GM12878 (cell line): ENCODE measurements around the gene SLC19A1. TPM values are rescaled to one million over a fixed set of nuclear protein-coding genes. Genes with fewer than 3 reads are reported as not detected.

Experiments used
- ATAC-seq: fragments of 200-7000 bp; cut with Tn5 transposase; 3 replicates; pipeline ENCODE4 v1.9.1; 2020; ENCODE audit warnings: mild to moderate bottlenecking, moderate library complexity
- BruUV-seq: library from RNA; stranded (reverse); fragments of 400-500 nt; replicated peaks from 2 replicates; lab custom pipeline; 2021; lab: Mats Ljungman, UMichigan
- CTCF ChIA-PET: fragments of 300-600 bp; sonication (Branson Sonifier 250); formaldehyde crosslinking; extraction: SDS; loops from one replicate; lab custom pipeline; 2021; ENCODE audit warnings: inconsistent platforms; lab: Yijun Ruan, JAX
- POLR2A ChIA-PET: fragments of 350-600 bp; formaldehyde crosslinking; extraction: SDS; loops from one replicate; lab custom pipeline; 2021; ENCODE audit warnings: inconsistent platforms; lab: Charles Lee
- RAD21 ChIA-PET: fragments of 300-600 bp; sonication (Branson Sonifier 250); formaldehyde crosslinking; loops from one replicate; lab custom pipeline; 2023; ENCODE audit warnings: antibody characterized with exemption; ENCODE audit not compliant: unreplicated experiment; lab: Charles Lee
- SMC1A ChIA-PET: fragments of 300-600 bp; sonication (Branson Sonifier 250); formaldehyde crosslinking; loops from one replicate; lab custom pipeline; 2023; ENCODE audit not compliant: unreplicated experiment, uncharacterized antibody; lab: Charles Lee
- DNase-seq: peaks from one replicate; pipeline ENCODE4 v3.0.0-alpha.2; 2011; ENCODE audit warnings: low read depth, low spot score
- FAIRE-seq: peaks from 3 replicates; lab custom pipeline; 2011; peaks lifted over from hg19 to GRCh38; lab: Jason Lieb, UNC
- H2AFZ ChIP-seq: 2 replicates; pipeline ENCODE4 v1.6.0; 2011; ENCODE audit warnings: low read depth, low read length, control low read depth; ENCODE audit not compliant: control insufficient read depth
- H3K27ac ChIP-seq: 2 replicates; pipeline ENCODE4 v1.5.1; 2011; ENCODE audit warnings: control low read depth; ENCODE audit not compliant: control insufficient read depth, insufficient read depth
- H3K27me3 ChIP-seq, 2 experiments: replicated peaks in 1 of 2; 2 replicates each; pipeline versions ENCODE4 v1.6.0 to v1.6.1; 2011; ENCODE audit warnings: low read length in 1 of 2; ENCODE audit not compliant: control insufficient read depth in 2 of 2, insufficient read depth in 2 of 2
- H3K36me3 ChIP-seq, 2 experiments: 2 replicates each; pipeline ENCODE4 v1.5.1; 2011; ENCODE audit warnings: low read length in 1 of 2; ENCODE audit not compliant: control insufficient read depth in 2 of 2, insufficient read depth in 2 of 2
- H3K4me1 ChIP-seq: 2 replicates; pipeline ENCODE4 v1.6.1; 2011; ENCODE audit warnings: mild to moderate bottlenecking, low read length, moderate library complexity, mixed read lengths; ENCODE audit not compliant: control insufficient read depth, insufficient read depth
- H3K4me2 ChIP-seq: 2 replicates; pipeline ENCODE4 v1.6.0; 2011; ENCODE audit warnings: control low read depth; ENCODE audit not compliant: control insufficient read depth, insufficient read depth
- H3K4me3 ChIP-seq: fragments of 200-600 bp; sonication (generic); 2 replicates; pipeline ENCODE4 v1.5.1; 2016
- H3K79me2 ChIP-seq: 2 replicates; pipeline ENCODE4 v1.6.0; 2011; ENCODE audit warnings: low read length; ENCODE audit not compliant: control insufficient read depth, insufficient read depth
- H3K9ac ChIP-seq: 2 replicates; pipeline ENCODE4 v1.8.0; 2011; ENCODE audit warnings: low read length, control low read depth, mixed read lengths; ENCODE audit not compliant: control insufficient read depth, insufficient read depth
- H3K9me3 ChIP-seq: replicated peaks from 3 replicates; pipeline ENCODE4 v1.5.1; 2011; ENCODE audit warnings: mild to moderate bottlenecking, low read length; ENCODE audit not compliant: control insufficient read depth, insufficient read depth
- H4K20me1 ChIP-seq: 2 replicates; pipeline ENCODE4 v1.6.0; 2011; ENCODE audit not compliant: control insufficient read depth, insufficient read depth
- BRCA1 ChIP-seq: IDR thresholded peaks from 2 replicates; pipeline ENCODE4 v1.6.1; 2011; ENCODE audit warnings: low read depth, low read length, improper control_type of control experiment
- CBFB ChIP-seq: IDR thresholded peaks from 2 replicates; pipeline ENCODE4 v1.6.1; 2016; ENCODE audit warnings: antibody characterized with exemption, low read depth
- CBX5 ChIP-seq: sonication (generic); IDR thresholded peaks from 2 replicates; pipeline ENCODE4 v1.6.1; 2016; ENCODE audit warnings: low read depth, moderate library complexity, mild to moderate bottlenecking, inconsistent platforms
- CHD4 ChIP-seq: fragments of 200-600 bp; sonication (generic); IDR thresholded peaks from 2 replicates; pipeline ENCODE4 v1.6.1; 2016; ENCODE audit warnings: mild to moderate bottlenecking
- CREB1 ChIP-seq: IDR thresholded peaks from 2 replicates; pipeline ENCODE4 v1.6.1; 2012; ENCODE audit warnings: low read depth, mild to moderate bottlenecking, inconsistent platforms
- FOS ChIP-seq: IDR thresholded peaks from 3 replicates; pipeline ENCODE4 v1.6.1; 2011; ENCODE audit warnings: borderline replicate concordance; ENCODE audit not compliant: insufficient read length; ENCODE audit errors: extremely low read depth
- HDAC2 ChIP-seq: fragments of 200-600 bp; sonication (generic); IDR thresholded peaks from 2 replicates; pipeline ENCODE4 v1.6.1; 2017
- HDGF ChIP-seq: fragments of 450-650 bp; IDR thresholded peaks from 2 replicates; pipeline ENCODE4 v1.6.1; 2016; ENCODE audit warnings: antibody characterized with exemption
- MEF2B ChIP-seq: fragments of 450-650 bp; IDR thresholded peaks from 2 replicates; pipeline ENCODE4 v1.6.1; 2018; ENCODE audit warnings: mild to moderate bottlenecking, moderate library complexity; ENCODE audit not compliant: partially characterized antibody, poor library complexity, severe bottlenecking
- NFIC ChIP-seq: IDR thresholded peaks from 2 replicates; pipeline ENCODE4 v1.6.1; 2012; ENCODE audit warnings: low read depth, mild to moderate bottlenecking, inconsistent platforms, low read length, moderate library complexity
- PAX5 ChIP-seq: IDR thresholded peaks from 2 replicates; pipeline ENCODE4 v1.6.1; 2011; ENCODE audit warnings: low read depth, low read length, borderline replicate concordance
- STAT1 ChIP-seq: fragments of 450-650 bp; conservative IDR thresholded peaks from 2 replicates; pipeline ENCODE4 v1.6.1; 2014; ENCODE audit warnings: antibody characterized with exemption, mild to moderate bottlenecking
- WGBS: methylation state at CpG from one replicate; pipeline ENCODE4 v1.1.6; 2016; ENCODE audit warnings: low lambda C conversion rate; ENCODE audit not compliant: insufficient replicate concordance, insufficient coverage; ENCODE audit errors: missing lambda C conversion rate; 5-methylcytosine and 5-hydroxymethylcytosine counted together
- in situ Hi-C: fragments of 300-500 bp; cut with MboI; formaldehyde crosslinking; loops from 9 replicates; pipeline ENCODE4 v1.14.3; 2018; ENCODE audit warnings: mixed read lengths
- intact Hi-C: fragments of 100-400 bp; cut with micrococcal nuclease; formaldehyde crosslinking; loops from one replicate; pipeline ENCODE4 v1.14.2; 2022; ENCODE audit not compliant: unreplicated experiment
- polyA plus RNA-seq, 11 experiments: library from polyadenylated mRNA; depleted of rRNA in 4 of 11; unstranded in 6 of 11; stranded (reverse) in 5 of 11; fragments of >200 nt; fragmentation: Nextera tagmentation in 4 of 11; fragmentation: Illumina TruSeq in 1 of 11; extraction: Ambion mirVana in 4 of 11; extraction: Trizol in 1 of 11; gene quantifications; 1 replicate in 1 of 11; 2 replicates in 10 of 11; pipeline versions ENCODE4 v1.2.1 to v1.2.3, GENCODE V29; 2011 to 2016; ENCODE audit warnings: inconsistent platforms in 2 of 11, missing spikeins in 2 of 11, low read depth in 1 of 11
- total RNA-seq, 4 experiments: library from RNA; depleted of rRNA in 3 of 4; stranded (reverse); fragments of >200 nt in 3 of 4; fragmentation: Illumina TruSeq in 1 of 4; extraction: Trizol in 1 of 4; gene quantifications; 2 replicates each; pipeline versions ENCODE4 v1.2.1 to v1.2.3, GENCODE V29; 2013 to 2021
- TF ChIP-seq, protein P1 (sequence below): IDR thresholded peaks from 2 replicates; pipeline ENCODE4 v1.6.1; 2012; ENCODE audit warnings: improper control_type of control experiment, low read depth, low read length; ENCODE audit not compliant: insufficient replicate concordance
- TF ChIP-seq, protein P2 (sequence below): IDR thresholded peaks from 2 replicates; pipeline ENCODE4 v1.6.1; 2012; ENCODE audit warnings: low read depth, low read length, improper control_type of control experiment
- TF ChIP-seq, protein P3 (sequence below): IDR thresholded peaks from 2 replicates; pipeline ENCODE4 v1.6.1; 2011; ENCODE audit warnings: borderline replicate concordance, low read depth, mild to moderate bottlenecking, moderate library complexity, mixed read lengths, low read length; ENCODE audit not compliant: insufficient read depth; ENCODE audit errors: extremely low read length

Gene SLC19A1
- total and polyA plus RNA-seq, 10 of the 15 experiments (the other 5 are each of a cell fraction or from before 2014, with no cell fraction given): 0.42 to 49.7 (median 12.2) TPM

DNA sequence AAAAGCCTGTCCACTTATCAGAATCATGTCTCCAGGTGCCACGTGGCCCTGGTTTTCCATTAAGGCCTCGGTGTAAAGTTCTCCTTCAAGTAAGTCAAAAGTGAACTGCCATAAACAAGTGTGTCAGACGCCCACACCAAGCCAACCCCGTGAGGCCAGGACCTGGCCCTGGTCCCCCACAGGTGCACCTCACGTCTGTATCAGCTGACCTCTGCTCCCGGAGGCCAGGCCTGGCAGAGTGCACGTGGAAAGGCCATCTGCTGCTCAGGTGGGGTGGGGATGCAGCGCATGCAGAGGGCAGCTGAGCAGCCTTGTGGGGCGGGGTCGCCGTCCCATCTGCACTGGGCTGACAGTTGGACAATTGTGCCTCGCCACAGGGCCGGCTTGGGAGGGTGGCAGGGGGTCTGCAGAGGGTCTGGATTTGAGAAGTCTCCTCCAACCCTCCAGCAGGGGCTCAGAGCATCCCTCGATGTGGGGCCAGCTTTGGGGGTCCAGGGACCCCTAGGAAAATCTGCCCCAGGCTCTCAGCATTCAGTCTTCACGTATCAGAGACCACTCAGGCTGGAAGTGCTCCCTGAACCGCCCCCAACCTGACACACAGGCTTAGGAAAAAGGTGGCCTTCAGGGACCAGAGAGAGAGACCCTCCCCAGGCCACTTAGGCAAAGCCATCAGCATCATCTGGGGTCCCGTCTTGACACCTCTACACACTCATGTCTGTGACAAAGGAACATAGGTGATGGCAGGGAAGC is 3.0 kb downstream of the SLC19A1 start:
- no TSS peak for BruUV-seq
- intact Hi-C loops (no loop called here), in situ Hi-C loops (no loop called here)
- Histone ChIP-seq H3K9ac (no peak overlapping the region), H3K27me3 (no peaks in the 10 kb centered on the region), H3K27ac (no peak overlapping the region), H2AFZ (no peak overlapping the region), H4K20me1 (no peaks in the 10 kb centered on the region), H3K9me3 (no peaks in the 10 kb centered on the region), H3K4me3 (no peak overlapping the region), H3K4me2 (0 out of 2 replicates have a peak overlapping the region, but pooled peaks have one; percentile 95), H3K79me2 (peaks cover 33% of the 10 kb centered on the region), H3K36me3 (peaks cover 0 to 14% of the 10 kb centered on the region in 2 experiments; a peak in 2 of 4 replicates), H3K4me1 (peaks cover 12% of the 10 kb centered on the region)
- no peak for ATAC-seq
- POLR2A ChIA-PET: no interaction called here
- SMC1A ChIA-PET: no interaction called here
- RAD21 ChIA-PET: no interaction called here
- WGBS: 79% methylated on average over 17 of the region's 17 CpGs
- CTCF ChIA-PET: no interaction called here
- FAIRE-seq: no peak
- DNase-seq: no peak
- TF ChIP-seq CHD4 (no peak), CBX5 (no peak), BRCA1 (no peak), CREB1 (no peak), CBFB (no peak), HDAC2 (no peak), MEF2B (no peak), STAT1 (no peak), NFIC (no peak), HDGF (no peak), PAX5 (no peak), FOS (no peak)
- TF ChIP-seq, protein P1, sequence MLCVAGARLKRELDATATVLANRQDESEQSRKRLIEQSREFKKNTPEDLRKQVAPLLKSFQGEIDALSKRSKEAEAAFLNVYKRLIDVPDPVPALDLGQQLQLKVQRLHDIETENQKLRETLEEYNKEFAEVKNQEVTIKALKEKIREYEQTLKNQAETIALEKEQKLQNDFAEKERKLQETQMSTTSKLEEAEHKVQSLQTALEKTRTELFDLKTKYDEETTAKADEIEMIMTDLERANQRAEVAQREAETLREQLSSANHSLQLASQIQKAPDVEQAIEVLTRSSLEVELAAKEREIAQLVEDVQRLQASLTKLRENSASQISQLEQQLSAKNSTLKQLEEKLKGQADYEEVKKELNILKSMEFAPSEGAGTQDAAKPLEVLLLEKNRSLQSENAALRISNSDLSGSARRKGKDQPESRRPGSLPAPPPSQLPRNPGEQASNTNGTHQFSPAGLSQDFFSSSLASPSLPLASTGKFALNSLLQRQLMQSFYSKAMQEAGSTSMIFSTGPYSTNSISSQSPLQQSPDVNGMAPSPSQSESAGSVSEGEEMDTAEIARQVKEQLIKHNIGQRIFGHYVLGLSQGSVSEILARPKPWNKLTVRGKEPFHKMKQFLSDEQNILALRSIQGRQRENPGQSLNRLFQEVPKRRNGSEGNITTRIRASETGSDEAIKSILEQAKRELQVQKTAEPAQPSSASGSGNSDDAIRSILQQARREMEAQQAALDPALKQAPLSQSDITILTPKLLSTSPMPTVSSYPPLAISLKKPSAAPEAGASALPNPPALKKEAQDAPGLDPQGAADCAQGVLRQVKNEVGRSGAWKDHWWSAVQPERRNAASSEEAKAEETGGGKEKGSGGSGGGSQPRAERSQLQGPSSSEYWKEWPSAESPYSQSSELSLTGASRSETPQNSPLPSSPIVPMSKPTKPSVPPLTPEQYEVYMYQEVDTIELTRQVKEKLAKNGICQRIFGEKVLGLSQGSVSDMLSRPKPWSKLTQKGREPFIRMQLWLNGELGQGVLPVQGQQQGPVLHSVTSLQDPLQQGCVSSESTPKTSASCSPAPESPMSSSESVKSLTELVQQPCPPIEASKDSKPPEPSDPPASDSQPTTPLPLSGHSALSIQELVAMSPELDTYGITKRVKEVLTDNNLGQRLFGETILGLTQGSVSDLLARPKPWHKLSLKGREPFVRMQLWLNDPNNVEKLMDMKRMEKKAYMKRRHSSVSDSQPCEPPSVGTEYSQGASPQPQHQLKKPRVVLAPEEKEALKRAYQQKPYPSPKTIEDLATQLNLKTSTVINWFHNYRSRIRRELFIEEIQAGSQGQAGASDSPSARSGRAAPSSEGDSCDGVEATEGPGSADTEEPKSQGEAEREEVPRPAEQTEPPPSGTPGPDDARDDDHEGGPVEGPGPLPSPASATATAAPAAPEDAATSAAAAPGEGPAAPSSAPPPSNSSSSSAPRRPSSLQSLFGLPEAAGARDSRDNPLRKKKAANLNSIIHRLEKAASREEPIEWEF: no peak
- TF ChIP-seq, protein P2, sequence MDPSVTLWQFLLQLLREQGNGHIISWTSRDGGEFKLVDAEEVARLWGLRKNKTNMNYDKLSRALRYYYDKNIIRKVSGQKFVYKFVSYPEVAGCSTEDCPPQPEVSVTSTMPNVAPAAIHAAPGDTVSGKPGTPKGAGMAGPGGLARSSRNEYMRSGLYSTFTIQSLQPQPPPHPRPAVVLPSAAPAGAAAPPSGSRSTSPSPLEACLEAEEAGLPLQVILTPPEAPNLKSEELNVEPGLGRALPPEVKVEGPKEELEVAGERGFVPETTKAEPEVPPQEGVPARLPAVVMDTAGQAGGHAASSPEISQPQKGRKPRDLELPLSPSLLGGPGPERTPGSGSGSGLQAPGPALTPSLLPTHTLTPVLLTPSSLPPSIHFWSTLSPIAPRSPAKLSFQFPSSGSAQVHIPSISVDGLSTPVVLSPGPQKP: no peak
- TF ChIP-seq, protein P3, sequence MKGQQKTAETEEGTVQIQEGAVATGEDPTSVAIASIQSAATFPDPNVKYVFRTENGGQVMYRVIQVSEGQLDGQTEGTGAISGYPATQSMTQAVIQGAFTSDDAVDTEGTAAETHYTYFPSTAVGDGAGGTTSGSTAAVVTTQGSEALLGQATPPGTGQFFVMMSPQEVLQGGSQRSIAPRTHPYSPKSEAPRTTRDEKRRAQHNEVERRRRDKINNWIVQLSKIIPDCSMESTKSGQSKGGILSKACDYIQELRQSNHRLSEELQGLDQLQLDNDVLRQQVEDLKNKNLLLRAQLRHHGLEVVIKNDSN: no peak
